Measurements from ENCODE around the gene TAMALIN. TPM values are rescaled to one million over a fixed set of nuclear protein-coding genes. Genes with fewer than 3 reads are reported as not detected.

The TAMALIN gene
- total RNA-seq, 1 experiment from 2014 or later: 1.2 TPM

GRCh38 chr12:52049286-52049685, 42.5 kb downstream of the TAMALIN start:
- H3K79me2 ChIP-seq (ENCODE audit: insufficient read depth, low read length): no peaks in the 10 kb centered on the region
- H3K27ac Mint-ChIP-seq: no peak overlapping the region
- no peaks in the 10 kb centered on the region for H4K20me1 ChIP-seq (ENCODE audit: control insufficient read depth, insufficient read depth, insufficient read length)
- H2BK12ac ChIP-seq (ENCODE audit: insufficient read length, low read depth, low read length): no peak overlapping the region
- no peak overlapping the region for H3K4me2 ChIP-seq (ENCODE audit: insufficient read depth, insufficient read length, low read length)
- no peak overlapping the region for H2AK5ac ChIP-seq (ENCODE audit: insufficient read length, low read length)
- H3K23ac ChIP-seq (ENCODE audit: insufficient read length, low read depth, low read length): no peak overlapping the region
- no peak overlapping the region for H4K5ac ChIP-seq (ENCODE audit: insufficient read length, low read depth, low read length)
- DNase-seq: no peak
- no peaks in the 10 kb centered on the region for H3K79me1 ChIP-seq (ENCODE audit: insufficient read depth, low read depth, low read length, poor library complexity, severe bottlenecking)
- H3K4ac ChIP-seq (ENCODE audit: low read depth, low read length): no peak overlapping the region
- H3K56ac ChIP-seq (ENCODE audit: insufficient read length, low read depth, low read length): no peak overlapping the region
- no peaks in the 10 kb centered on the region; a peak in 1 of 5 replicates for H3K9me3 Mint-ChIP-seq
- no peak overlapping the region for H3T11ph ChIP-seq (ENCODE audit: low read length)
- no peak overlapping the region for H2BK20ac ChIP-seq (ENCODE audit: low read depth, low read length, poor library complexity, severe bottlenecking)
- no peak overlapping the region for H4K91ac ChIP-seq (ENCODE audit: insufficient read length, low read depth, low read length)
- no peak overlapping the region for H3K9ac ChIP-seq (ENCODE audit: extremely low read depth, insufficient read length, low read length)
- H3K27ac ChIP-seq (ENCODE audit: insufficient read length, low read depth, low read length): no peak overlapping the region
- peaks cover 7% of the 10 kb centered on the region; the same call in 1 of the 2 replicates for H3K27me3 ChIP-seq (ENCODE audit: insufficient read depth, low read length)
- H3K9me3 ChIP-seq (ENCODE audit: control insufficient read depth, low read depth, low read length): no peaks in the 10 kb centered on the region
- H3K18ac ChIP-seq (ENCODE audit: insufficient read length, low read depth, low read length): no peak overlapping the region
- peaks cover 2 to 12% (median 2%) of the 10 kb centered on the region in 3 experiments; a peak in 5 of 7 replicates for H3K36me3 Mint-ChIP-seq (ENCODE audit: insufficient read depth in 1 of 3, low read depth in 3 of 3)
- H2BK15ac ChIP-seq (ENCODE audit: low read depth, low read length): no peak overlapping the region
- TF ChIP-seq CTCF (conservative IDR thresholded peaks at IDR 0.05): no peak
- H3K14ac ChIP-seq (ENCODE audit: insufficient read depth, low read length): no peak overlapping the region
- no peak overlapping the region for H2BK120ac ChIP-seq (ENCODE audit: low read depth, low read length, poor library complexity, severe bottlenecking)
- H3K27me3 Mint-ChIP-seq (ENCODE audit: low read depth): peaks cover 60% of the 10 kb centered on the region
- no peak overlapping the region for H4K8ac ChIP-seq (replicated peaks; ENCODE audit: insufficient read length, low read depth, low read length)
- peaks cover 25 to 28% of the 10 kb centered on the region in 2 experiments for H3K4me1 Mint-ChIP-seq
- no peak overlapping the region for H2BK5ac ChIP-seq (ENCODE audit: insufficient read length, low read length)
- no CpG with 5 or more reads among the region's 4 CpGs for WGBS (ENCODE audit: extremely low coverage, insufficient read length, low lambda C conversion rate)
- no peak overlapping the region for H2AFZ ChIP-seq (ENCODE audit: low read length)
- peaks cover 17% of the 10 kb centered on the region for H3K23me2 ChIP-seq (ENCODE audit: insufficient read length, low read depth, low read length, poor library complexity, severe bottlenecking)
- H3K4me3 Mint-ChIP-seq: peak overlapping the region in 1 of 2 experiments; percentile 88; a peak in 3 of 5 replicates
- no peaks in the 10 kb centered on the region; the same call in 1 of the 2 replicates for H3K4me1 ChIP-seq (ENCODE audit: insufficient read depth, low read length)
